DND-41 (cell line): ENCODE measurements around the gene KIF3B.

Experiments
- CTCF ChIP-seq: IDR thresholded peaks from 2 replicates; pipeline ENCODE4 v1.5.1; 2012; ENCODE audit warnings: borderline replicate concordance, low read length, moderate library complexity, mild to moderate bottlenecking; ENCODE audit not compliant: poor library complexity, severe bottlenecking; ENCODE audit errors: extremely low read depth
- EZH2 ChIP-seq: IDR thresholded peaks from 3 replicates; pipeline ENCODE4 v1.6.1; 2012; ENCODE audit warnings: borderline replicate concordance, low read depth, mild to moderate bottlenecking, moderate library complexity, low read length, inconsistent platforms; ENCODE audit not compliant: severe bottlenecking

DNA sequence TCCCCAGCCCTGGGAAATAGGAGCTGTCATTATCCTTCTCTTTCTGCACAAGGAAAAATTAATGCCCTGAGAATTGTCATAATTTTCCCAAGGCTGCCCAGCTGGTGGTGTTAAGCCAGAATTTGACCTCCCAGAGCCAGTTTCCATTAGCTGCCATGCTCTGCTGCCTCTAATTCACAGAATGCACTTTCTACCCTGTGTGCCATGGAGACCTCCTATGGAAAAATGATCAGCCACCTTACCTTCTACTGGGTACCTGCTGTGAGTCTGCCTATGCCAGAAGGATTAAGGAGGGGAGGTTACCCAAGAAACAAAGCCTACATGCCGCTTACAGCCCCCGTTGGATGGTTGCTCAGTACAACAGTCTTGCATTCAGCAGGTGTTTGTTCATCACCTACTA lies 40.6 kb upstream of the KIF3B start:
- TF ChIP-seq EZH2: no peak
- no peak for TF ChIP-seq CTCF
